ENCODE results near the gene GSTM2. TPM values are rescaled to one million over a fixed set of nuclear protein-coding genes. Genes with fewer than 3 reads are reported as not detected.
A peak's percentile ranks its signal among the peaks of the same experiment; 100 is the strongest.
"Not testable (repeated sequence)": the region's sequence is repeated elsewhere in the genome, so short reads cannot be mapped to it uniquely, and the experiment has no call there.

Gene GSTM2
- total RNA-seq, 1 experiment from 2014 or later: 18.2 TPM

- in situ Hi-C loops (cut with HindIII; ENCODE audit: low sequenced_read_pairs): no loop called here
- no peak for DNase-seq (ENCODE audit: low spot score)
These were observed 26.0 kb upstream of the GSTM2 start for GRCh38 chr1:109641861-109642260.

- no peak for DNase-seq (ENCODE audit: low spot score)
- in situ Hi-C loops (cut with HindIII; ENCODE audit: low sequenced_read_pairs): no loop called here
These were observed 25.2 kb upstream of the GSTM2 start for GRCh38 chr1:109642626-109643025.

- in situ Hi-C loops (cut with HindIII; ENCODE audit: low sequenced_read_pairs): no loop called here
- peak; percentile 65 for DNase-seq (ENCODE audit: low spot score)
These were observed 24.2 kb upstream of the GSTM2 start for GRCh38 chr1:109643385-109644230.

- in situ Hi-C loops (cut with HindIII; ENCODE audit: low sequenced_read_pairs): no loop called here
- DNase-seq (ENCODE audit: low spot score): no peak
These were observed 23.2 kb upstream of the GSTM2 start for GRCh38 chr1:109644670-109645069.

GRCh38 chr1:109649491-109649914, 18.4 kb upstream of the GSTM2 start:
- DNase-seq (ENCODE audit: low spot score): no peak
- in situ Hi-C loops (cut with HindIII; ENCODE audit: low sequenced_read_pairs): no loop called here

GRCh38 chr1:109650609-109651008, 17.2 kb upstream of the GSTM2 start:
- no peak for DNase-seq (ENCODE audit: low spot score)
- in situ Hi-C loops (cut with HindIII; ENCODE audit: low sequenced_read_pairs): no loop called here

GRCh38 chr1:109652402-109652801, 15.5 kb upstream of the GSTM2 start:
- in situ Hi-C loops (cut with HindIII; ENCODE audit: low sequenced_read_pairs): no loop called here
- DNase-seq (ENCODE audit: low spot score): no peak

GRCh38 chr1:109653306-109653705, 14.6 kb upstream of the GSTM2 start:
- in situ Hi-C loops (cut with HindIII; ENCODE audit: low sequenced_read_pairs): no loop called here
- no peak for DNase-seq (ENCODE audit: low spot score)

- DNase-seq (ENCODE audit: low spot score): no peak
- in situ Hi-C loops (cut with HindIII; ENCODE audit: low sequenced_read_pairs): no loop called here
These were observed 13.3 kb upstream of the GSTM2 start for GRCh38 chr1:109654519-109654918.

GRCh38 chr1:109655615-109656519, 12.0 kb upstream of the GSTM2 start, which contains the start of gene GSTM4:
GSTM4 (plus strand) TSS chr1:109656099; CDS start chr1:109656390, 291 bp downstream.
- in situ Hi-C loops (cut with HindIII; ENCODE audit: low sequenced_read_pairs): no loop called here

GRCh38 chr1:109657395-109657794, 10.5 kb upstream of the GSTM2 start:
- no peak for DNase-seq (ENCODE audit: low spot score)
- in situ Hi-C loops (cut with HindIII; ENCODE audit: low sequenced_read_pairs): no loop called here

More at GRCh38 chr1:109655615-109656519, 12.0 kb upstream of the GSTM2 start, which contains the start of gene GSTM4:
- DNase-seq (ENCODE audit: low spot score): peak; percentile 76

- in situ Hi-C loops (cut with HindIII; ENCODE audit: low sequenced_read_pairs): no loop called here
These were observed 9.9 kb upstream of the GSTM2 start for GRCh38 chr1:109657970-109658369.

GRCh38 chr1:109658533-109659042, 9.3 kb upstream of the GSTM2 start:
- in situ Hi-C loops (cut with HindIII; ENCODE audit: low sequenced_read_pairs): no loop called here
- DNase-seq (ENCODE audit: low spot score): no peak

More at GRCh38 chr1:109657970-109658369, 9.9 kb upstream of the GSTM2 start:
- no peak for DNase-seq (ENCODE audit: low spot score)

- no peak for DNase-seq (ENCODE audit: low spot score)
- in situ Hi-C loops (cut with HindIII; ENCODE audit: low sequenced_read_pairs): no loop called here
These were observed 8.7 kb upstream of the GSTM2 start for GRCh38 chr1:109659145-109659544.

- in situ Hi-C loops (cut with HindIII; ENCODE audit: low sequenced_read_pairs): no loop called here
- peak; percentile 93 for DNase-seq (ENCODE audit: low spot score)
These were observed 7.7 kb upstream of the GSTM2 start for GRCh38 chr1:109659997-109660690.

GRCh38 chr1:109660691-109661026, 7.2 kb upstream of the GSTM2 start:
- in situ Hi-C loops (cut with HindIII; ENCODE audit: low sequenced_read_pairs); DNase-seq (ENCODE audit: low spot score): not testable (repeated sequence)

GRCh38 chr1:109661391-109661790, 6.5 kb upstream of the GSTM2 start:
- DNase-seq (ENCODE audit: low spot score): no peak
- in situ Hi-C loops (cut with HindIII; ENCODE audit: low sequenced_read_pairs): no loop called here

- peak; percentile 0 for DNase-seq (ENCODE audit: low spot score)
- in situ Hi-C loops (cut with HindIII; ENCODE audit: low sequenced_read_pairs): no loop called here
These were observed 3.2 kb upstream of the GSTM2 start for GRCh38 chr1:109664671-109665070.

GRCh38 chr1:109668123-109668775, 392 bp downstream of the GSTM2 start:
- in situ Hi-C loops (cut with HindIII; ENCODE audit: low sequenced_read_pairs): no loop called here
- DNase-seq (ENCODE audit: low spot score): no peak

Measured in G401 (cell line).